ENCODE measurements around the gene ENDOV.

The ENDOV gene

GRCh38 chr17:80480248-80480647 lies 65.3 kb downstream of the ENDOV start:
- TF ChIP-seq, protein P1, sequence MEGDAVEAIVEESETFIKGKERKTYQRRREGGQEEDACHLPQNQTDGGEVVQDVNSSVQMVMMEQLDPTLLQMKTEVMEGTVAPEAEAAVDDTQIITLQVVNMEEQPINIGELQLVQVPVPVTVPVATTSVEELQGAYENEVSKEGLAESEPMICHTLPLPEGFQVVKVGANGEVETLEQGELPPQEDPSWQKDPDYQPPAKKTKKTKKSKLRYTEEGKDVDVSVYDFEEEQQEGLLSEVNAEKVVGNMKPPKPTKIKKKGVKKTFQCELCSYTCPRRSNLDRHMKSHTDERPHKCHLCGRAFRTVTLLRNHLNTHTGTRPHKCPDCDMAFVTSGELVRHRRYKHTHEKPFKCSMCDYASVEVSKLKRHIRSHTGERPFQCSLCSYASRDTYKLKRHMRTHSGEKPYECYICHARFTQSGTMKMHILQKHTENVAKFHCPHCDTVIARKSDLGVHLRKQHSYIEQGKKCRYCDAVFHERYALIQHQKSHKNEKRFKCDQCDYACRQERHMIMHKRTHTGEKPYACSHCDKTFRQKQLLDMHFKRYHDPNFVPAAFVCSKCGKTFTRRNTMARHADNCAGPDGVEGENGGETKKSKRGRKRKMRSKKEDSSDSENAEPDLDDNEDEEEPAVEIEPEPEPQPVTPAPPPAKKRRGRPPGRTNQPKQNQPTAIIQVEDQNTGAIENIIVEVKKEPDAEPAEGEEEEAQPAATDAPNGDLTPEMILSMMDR (IDR thresholded peaks at IDR 0.05; ENCODE audit: low read depth, low read length): no peak
- TF ChIP-seq EZH2phosphoT487 (IDR thresholded peaks at IDR 0.05; ENCODE audit: low read depth): no peak
- H3K27me3 ChIP-seq (ENCODE audit: low read depth, low read length): no peaks in the 10 kb centered on the region

GRCh38 chr17:80481284-80482057 lies 66.5 kb downstream of the ENDOV start:
- Histone ChIP-seq H3K4me2 (ENCODE audit: low read length) (no peak overlapping the region), H3K27ac (ENCODE audit: low read length) (no peak overlapping the region), H3K9ac (ENCODE audit: low read length) (no peak overlapping the region), H3K27me3 (ENCODE audit: low read depth, low read length) (no peaks in the 10 kb centered on the region), H3K36me3 (replicated peaks; ENCODE audit: low read depth, low read length) (no peaks in the 10 kb centered on the region), H3K9me3 (ENCODE audit: insufficient read depth, low read length) (no peaks in the 10 kb centered on the region), H4K20me1 (ENCODE audit: insufficient read depth, low read length) (no peaks in the 10 kb centered on the region), H3K79me2 (ENCODE audit: low read length) (no peaks in the 10 kb centered on the region), H2AFZ (ENCODE audit: low read depth, low read length) (no peak overlapping the region), H3K4me1 (ENCODE audit: low read length) (peaks cover 7% of the 10 kb centered on the region; the same call in 1 of the 2 replicates), H3K4me3 (ENCODE audit: low read length) (no peak overlapping the region)
- TF ChIP-seq EZH2phosphoT487 (IDR thresholded peaks at IDR 0.05; ENCODE audit: low read depth): no peak
- TF ChIP-seq, protein P1 (IDR thresholded peaks at IDR 0.05; ENCODE audit: low read depth, low read length): no peak

More at GRCh38 chr17:80480248-80480647, 65.3 kb downstream of the ENDOV start:
- Histone ChIP-seq H2AFZ (ENCODE audit: low read depth, low read length) (no peak overlapping the region), H3K4me1 (ENCODE audit: low read length) (no peaks in the 10 kb centered on the region; the same call in 1 of the 2 replicates), H3K4me2 (ENCODE audit: low read length) (no peak overlapping the region), H3K36me3 (replicated peaks; ENCODE audit: low read depth, low read length) (no peaks in the 10 kb centered on the region), H3K9ac (ENCODE audit: low read length) (no peak overlapping the region), H3K4me3 (ENCODE audit: low read length) (no peak overlapping the region), H3K27ac (ENCODE audit: low read length) (no peak overlapping the region), H3K9me3 (ENCODE audit: insufficient read depth, low read length) (no peaks in the 10 kb centered on the region), H3K79me2 (ENCODE audit: low read length) (no peaks in the 10 kb centered on the region), H4K20me1 (ENCODE audit: insufficient read depth, low read length) (no peaks in the 10 kb centered on the region)

GRCh38 chr17:80482058-80482318 lies 67.0 kb downstream of the ENDOV start:
- Histone ChIP-seq H3K9ac (ENCODE audit: low read length) (no peak overlapping the region), H4K20me1 (ENCODE audit: insufficient read depth, low read length) (no peaks in the 10 kb centered on the region), H3K4me1 (ENCODE audit: low read length) (peaks cover 7% of the 10 kb centered on the region; the same call in 1 of the 2 replicates), H3K79me2 (ENCODE audit: low read length) (no peaks in the 10 kb centered on the region), H3K27me3 (ENCODE audit: low read depth, low read length) (no peaks in the 10 kb centered on the region), H3K36me3 (replicated peaks; ENCODE audit: low read depth, low read length) (no peaks in the 10 kb centered on the region), H3K4me2 (ENCODE audit: low read length) (no peak overlapping the region), H3K4me3 (ENCODE audit: low read length) (no peak overlapping the region), H2AFZ (ENCODE audit: low read depth, low read length) (no peak overlapping the region), H3K27ac (ENCODE audit: low read length) (no peak overlapping the region), H3K9me3 (ENCODE audit: insufficient read depth, low read length) (no peaks in the 10 kb centered on the region)
- TF ChIP-seq EZH2phosphoT487 (IDR thresholded peaks at IDR 0.05; ENCODE audit: low read depth): no peak
- TF ChIP-seq, protein P1 (IDR thresholded peaks at IDR 0.05; ENCODE audit: low read depth, low read length): no peak

DNA sequence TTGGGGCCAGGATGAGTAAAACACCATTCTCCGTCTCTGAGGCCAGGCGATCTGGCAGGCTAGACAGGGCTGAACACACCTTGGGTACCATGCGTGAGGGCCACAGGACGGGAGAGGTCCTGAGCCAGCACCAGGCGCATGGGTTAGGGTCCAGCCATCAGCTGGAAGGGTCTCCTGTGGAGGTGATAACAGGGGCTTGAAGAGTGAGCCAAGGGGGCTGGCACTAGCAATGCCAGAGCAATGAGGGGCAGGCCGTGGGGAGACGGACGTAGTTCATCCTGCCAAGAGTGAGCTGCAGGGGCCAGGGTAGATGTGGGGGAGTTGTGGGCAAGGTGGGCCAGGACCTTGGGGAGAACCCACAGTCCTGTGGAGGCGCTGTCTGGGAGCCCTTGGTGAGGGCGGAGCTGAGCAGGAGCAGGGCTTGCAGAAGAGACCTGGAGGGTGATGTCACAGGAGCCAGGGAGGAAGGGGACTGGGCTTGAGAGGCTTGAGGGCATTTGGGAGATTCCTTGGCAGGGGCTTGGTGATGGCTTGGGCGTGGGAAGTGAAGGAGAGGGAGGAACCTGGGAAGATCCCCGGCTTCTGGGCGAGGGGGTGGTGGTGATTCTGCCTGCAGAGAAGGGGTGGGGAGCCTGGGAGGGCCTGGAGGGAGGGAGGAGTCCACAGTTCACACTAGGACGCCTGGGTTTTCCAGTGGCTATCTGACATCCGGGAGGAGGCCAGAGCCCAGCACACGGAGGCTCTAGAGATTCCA lies 67.8 kb downstream of the ENDOV start:
- H2AFZ ChIP-seq (ENCODE audit: low read depth, low read length): no peak overlapping the region
- no peaks in the 10 kb centered on the region for H4K20me1 ChIP-seq (ENCODE audit: insufficient read depth, low read length)
- H3K9me3 ChIP-seq (ENCODE audit: insufficient read depth, low read length): no peaks in the 10 kb centered on the region
- no peak overlapping the region for H3K4me2 ChIP-seq (ENCODE audit: low read length)
- H3K27me3 ChIP-seq (ENCODE audit: low read depth, low read length): no peaks in the 10 kb centered on the region
- TF ChIP-seq EZH2phosphoT487 (IDR thresholded peaks at IDR 0.05; ENCODE audit: low read depth): no peak
- TF ChIP-seq, protein P1 (IDR thresholded peaks at IDR 0.05; ENCODE audit: low read depth, low read length): no peak
- no peaks in the 10 kb centered on the region for H3K79me2 ChIP-seq (ENCODE audit: low read length)
- no peak overlapping the region for H3K27ac ChIP-seq (ENCODE audit: low read length)
- H3K4me1 ChIP-seq (ENCODE audit: low read length): peaks cover 7% of the 10 kb centered on the region; the same call in 1 of the 2 replicates
- H3K36me3 ChIP-seq (replicated peaks; ENCODE audit: low read depth, low read length): no peaks in the 10 kb centered on the region
- H3K9ac ChIP-seq (ENCODE audit: low read length): no peak overlapping the region
- no peak overlapping the region for H3K4me3 ChIP-seq (ENCODE audit: low read length)

Data from OCI-LY3 (cell line).